Transverse colon (tissue), 3 donors: Measurements from ENCODE around the gene LHFPL3.

Source experiments
- EP300 ChIP-seq: sonication (generic); formaldehyde crosslinking; IDR thresholded peaks from one replicate; pipeline ENCODE4 v1.6.1; 2017; ENCODE audit warnings: antibody characterized with exemption, low read depth
- TF ChIP-seq, protein P1 (sequence below), 5 experiments: fragments of 200-600 bp in 3 of 5; fragments of 450-650 bp in 2 of 5; sonication (generic) in 3 of 5; IDR thresholded peaks; 1 replicate in 2 of 5; 2 replicates in 3 of 5; pipeline ENCODE4 v1.5.1; 2016 to 2017; ENCODE audit warnings: antibody characterized with exemption in 5 of 5, inconsistent platforms in 3 of 5, mild to moderate bottlenecking in 2 of 5, moderate library complexity in 1 of 5

DNA sequence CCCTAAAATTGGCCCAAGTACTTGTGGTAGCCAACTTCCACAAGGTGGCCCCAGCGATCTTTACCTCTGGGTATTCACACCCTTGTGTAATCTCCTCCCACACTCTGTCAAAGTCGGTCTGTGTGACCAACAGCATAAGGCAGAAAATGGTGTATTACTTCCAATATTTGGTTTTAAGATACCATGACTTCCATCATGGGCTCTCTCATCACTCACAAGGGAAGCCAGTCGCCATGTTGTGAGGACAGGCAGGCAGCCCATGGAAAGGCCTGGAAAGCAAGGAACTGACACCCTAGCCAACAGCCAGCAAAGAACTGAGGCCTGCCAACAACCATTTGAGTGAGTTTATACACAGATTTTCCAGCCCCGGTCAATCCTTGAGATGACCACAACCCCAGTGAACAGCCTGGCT, 594.6 kb downstream of the LHFPL3 start:
- TF ChIP-seq, protein P1, sequence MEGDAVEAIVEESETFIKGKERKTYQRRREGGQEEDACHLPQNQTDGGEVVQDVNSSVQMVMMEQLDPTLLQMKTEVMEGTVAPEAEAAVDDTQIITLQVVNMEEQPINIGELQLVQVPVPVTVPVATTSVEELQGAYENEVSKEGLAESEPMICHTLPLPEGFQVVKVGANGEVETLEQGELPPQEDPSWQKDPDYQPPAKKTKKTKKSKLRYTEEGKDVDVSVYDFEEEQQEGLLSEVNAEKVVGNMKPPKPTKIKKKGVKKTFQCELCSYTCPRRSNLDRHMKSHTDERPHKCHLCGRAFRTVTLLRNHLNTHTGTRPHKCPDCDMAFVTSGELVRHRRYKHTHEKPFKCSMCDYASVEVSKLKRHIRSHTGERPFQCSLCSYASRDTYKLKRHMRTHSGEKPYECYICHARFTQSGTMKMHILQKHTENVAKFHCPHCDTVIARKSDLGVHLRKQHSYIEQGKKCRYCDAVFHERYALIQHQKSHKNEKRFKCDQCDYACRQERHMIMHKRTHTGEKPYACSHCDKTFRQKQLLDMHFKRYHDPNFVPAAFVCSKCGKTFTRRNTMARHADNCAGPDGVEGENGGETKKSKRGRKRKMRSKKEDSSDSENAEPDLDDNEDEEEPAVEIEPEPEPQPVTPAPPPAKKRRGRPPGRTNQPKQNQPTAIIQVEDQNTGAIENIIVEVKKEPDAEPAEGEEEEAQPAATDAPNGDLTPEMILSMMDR (IDR thresholded peaks at IDR 0.05): peak; percentile 65 to 90 (median 68)
- TF ChIP-seq EP300: no peak
